MM.1S (cell line): ENCODE data around the gene TATDN2.

Experiments
- DNase-seq: peaks from one replicate; pipeline ENCODE4 v3.0.0-alpha.2; 2015
- H2AFZ ChIP-seq: fragments of 300-600 bp; sonication (generic); 2 replicates; pipeline ENCODE4 v1.6.0; 2016; ENCODE audit warnings: antibody characterized with exemption, low read length
- H3F3A ChIP-seq: fragments of 300-600 bp; sonication (generic); 2 replicates; pipeline ENCODE4 v1.6.1; 2016; ENCODE audit warnings: mild to moderate bottlenecking, antibody characterized with exemption, low read length, moderate library complexity, mixed read lengths; ENCODE audit not compliant: insufficient read depth
- H3K27ac ChIP-seq: fragments of 300-600 bp; sonication (generic); 2 replicates; pipeline ENCODE4 v1.5.1; 2016; ENCODE audit warnings: mild to moderate bottlenecking, low read length
- H3K27me3 ChIP-seq: fragments of 300-600 bp; sonication (generic); replicated peaks from 2 replicates; pipeline ENCODE4 v1.6.0; 2016; ENCODE audit warnings: low read length; ENCODE audit not compliant: insufficient read depth
- H3K36me3 ChIP-seq: fragments of 300-600 bp; sonication (generic); replicated peaks from 2 replicates; pipeline ENCODE4 v1.6.1; 2016; ENCODE audit warnings: mild to moderate bottlenecking, low read length, mixed read lengths; ENCODE audit not compliant: insufficient read depth
- H3K4me1 ChIP-seq: fragments of 300-600 bp; sonication (generic); 2 replicates; pipeline ENCODE4 v1.6.1; 2016; ENCODE audit warnings: low read length, mixed read lengths
- H3K4me2 ChIP-seq: fragments of 300-600 bp; sonication (generic); 2 replicates; pipeline ENCODE4 v1.6.0; 2016; ENCODE audit warnings: low read depth, low read length
- H3K4me3 ChIP-seq: fragments of 300-600 bp; sonication (generic); 2 replicates; pipeline ENCODE4 v1.5.1; 2016; ENCODE audit warnings: low read length, mixed read lengths
- H3K79me2 ChIP-seq: fragments of 300-600 bp; sonication (generic); 2 replicates; pipeline ENCODE4 v1.6.1; 2016; ENCODE audit warnings: mixed run types, low read length, mixed read lengths
- H3K9ac ChIP-seq: fragments of 300-600 bp; sonication (generic); 2 replicates; pipeline ENCODE4 v1.6.1; 2016; ENCODE audit warnings: low read length, mixed read lengths
- H3K9me2 ChIP-seq: fragments of 300-600 bp; sonication (generic); replicated peaks from 2 replicates; pipeline ENCODE4 v1.6.1; 2016; ENCODE audit warnings: mild to moderate bottlenecking, low read length, mixed read lengths; ENCODE audit not compliant: insufficient read depth
- H3K9me3 ChIP-seq: fragments of 300-600 bp; sonication (generic); replicated peaks from 2 replicates; pipeline ENCODE4 v1.6.1; 2016; ENCODE audit warnings: mild to moderate bottlenecking, low read length, mixed read lengths; ENCODE audit not compliant: insufficient read depth
- H4K20me1 ChIP-seq: fragments of 300-600 bp; sonication (generic); 2 replicates; pipeline ENCODE4 v1.6.1; 2016; ENCODE audit warnings: mild to moderate bottlenecking, low read length, moderate library complexity, mixed read lengths; ENCODE audit not compliant: insufficient read depth
- EZH2 ChIP-seq: fragments of 300-600 bp; sonication (generic); optimal IDR thresholded peaks from 2 replicates; pipeline ENCODE3; 2017; ENCODE audit warnings: low read depth, mild to moderate bottlenecking, antibody characterized with exemption, low read length, mixed read lengths
- EZH2phosphoT487 ChIP-seq: fragments of 300-600 bp; sonication (generic); IDR thresholded peaks from 2 replicates; pipeline ENCODE4 v1.6.1; 2018; ENCODE audit warnings: antibody characterized with exemption, low read length
- TF ChIP-seq, protein P1 (sequence below): fragments of 300-600 bp; sonication (generic); IDR thresholded peaks from 2 replicates; pipeline ENCODE4 v1.5.1; 2016; ENCODE audit warnings: antibody characterized with exemption, low read length, mixed read lengths

TATDN2 gene

DNA sequence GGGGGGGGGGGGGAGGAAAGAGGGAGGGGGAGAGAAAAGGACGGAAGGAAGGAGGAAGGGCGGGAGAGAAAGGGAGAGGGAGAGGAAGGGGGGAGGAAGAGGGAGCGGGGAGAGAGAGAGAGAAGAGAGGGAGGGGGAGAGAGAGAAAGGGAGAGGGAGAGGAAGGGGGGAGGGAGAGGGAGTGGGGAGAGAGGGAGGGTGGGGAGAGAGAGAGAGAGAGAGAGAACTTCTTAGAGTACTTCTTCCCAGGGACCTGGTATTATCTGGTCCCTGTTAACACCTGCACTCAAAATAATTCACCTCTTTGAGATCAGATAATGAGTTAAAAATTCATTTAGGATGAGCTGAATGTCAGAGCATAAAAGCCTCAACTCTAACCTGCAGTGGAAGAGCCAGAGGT lies 71.5 kb downstream of the TATDN2 start:
- Histone ChIP-seq H3K27ac (no peak overlapping the region), H3K27me3 (peaks cover 7% of the 10 kb centered on the region), H3K36me3 (peaks cover 5% of the 10 kb centered on the region; the same call in 1 of the 2 replicates), H3K4me3 (peak overlapping the region; percentile 100), H3K9me2 (no peaks in the 10 kb centered on the region), H3K79me2 (peaks cover 41% of the 10 kb centered on the region), H3K9ac (peak overlapping the region; percentile 97; the same call in 1 of the 2 replicates), H3K4me2 (peak overlapping the region; percentile 77), H3F3A (no peaks in the 10 kb centered on the region), H2AFZ (no peak overlapping the region), H3K9me3 (no peaks in the 10 kb centered on the region), H4K20me1 (peaks cover 8% of the 10 kb centered on the region; the same call in 1 of the 2 replicates), H3K4me1 (0 out of 2 replicates have a peak, but pooled peaks cover 8% of the 10 kb centered on the region)
- TF ChIP-seq EZH2 (no peak), EZH2phosphoT487 (no peak)
- TF ChIP-seq, protein P1, sequence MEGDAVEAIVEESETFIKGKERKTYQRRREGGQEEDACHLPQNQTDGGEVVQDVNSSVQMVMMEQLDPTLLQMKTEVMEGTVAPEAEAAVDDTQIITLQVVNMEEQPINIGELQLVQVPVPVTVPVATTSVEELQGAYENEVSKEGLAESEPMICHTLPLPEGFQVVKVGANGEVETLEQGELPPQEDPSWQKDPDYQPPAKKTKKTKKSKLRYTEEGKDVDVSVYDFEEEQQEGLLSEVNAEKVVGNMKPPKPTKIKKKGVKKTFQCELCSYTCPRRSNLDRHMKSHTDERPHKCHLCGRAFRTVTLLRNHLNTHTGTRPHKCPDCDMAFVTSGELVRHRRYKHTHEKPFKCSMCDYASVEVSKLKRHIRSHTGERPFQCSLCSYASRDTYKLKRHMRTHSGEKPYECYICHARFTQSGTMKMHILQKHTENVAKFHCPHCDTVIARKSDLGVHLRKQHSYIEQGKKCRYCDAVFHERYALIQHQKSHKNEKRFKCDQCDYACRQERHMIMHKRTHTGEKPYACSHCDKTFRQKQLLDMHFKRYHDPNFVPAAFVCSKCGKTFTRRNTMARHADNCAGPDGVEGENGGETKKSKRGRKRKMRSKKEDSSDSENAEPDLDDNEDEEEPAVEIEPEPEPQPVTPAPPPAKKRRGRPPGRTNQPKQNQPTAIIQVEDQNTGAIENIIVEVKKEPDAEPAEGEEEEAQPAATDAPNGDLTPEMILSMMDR = no peak
- no peak for DNase-seq

DNA sequence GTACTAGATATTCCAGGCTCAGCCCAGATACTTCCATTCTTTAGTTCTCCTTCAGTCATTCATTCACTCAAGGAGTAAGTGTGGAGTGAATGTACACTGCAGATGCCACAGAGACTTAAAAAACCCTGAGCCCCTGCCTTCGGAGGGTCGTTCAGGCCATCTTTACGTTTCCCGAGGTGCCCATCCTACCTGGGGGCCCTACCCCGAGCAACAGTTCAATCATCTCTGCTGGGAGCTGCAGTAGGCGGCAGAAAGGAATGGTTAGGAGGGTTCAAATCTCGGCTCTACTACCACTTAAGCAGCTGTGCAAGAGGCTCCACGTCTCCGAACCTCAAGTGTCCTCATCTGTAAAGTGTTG lies 72.0 kb downstream of the TATDN2 start:
- Histone ChIP-seq H3K4me1 (0 out of 2 replicates have a peak, but pooled peaks cover 8% of the 10 kb centered on the region), H3K9me2 (no peaks in the 10 kb centered on the region), H3K4me2 (peak overlapping the region; percentile 77), H3K9ac (peak overlapping the region; percentile 97), H3K4me3 (peak overlapping the region; percentile 100), H3K27ac (peak overlapping the region; percentile 33; the same call in 1 of the 2 replicates), H3K79me2 (peaks cover 41% of the 10 kb centered on the region), H2AFZ (peak overlapping the region; percentile 86), H4K20me1 (peaks cover 8% of the 10 kb centered on the region; the same call in 1 of the 2 replicates), H3F3A (no peaks in the 10 kb centered on the region), H3K27me3 (peaks cover 12% of the 10 kb centered on the region), H3K9me3 (no peaks in the 10 kb centered on the region), H3K36me3 (peaks cover 2% of the 10 kb centered on the region; the same call in 1 of the 2 replicates)
- TF ChIP-seq EZH2phosphoT487 (no peak), EZH2 (no peak)
- TF ChIP-seq, protein P1 = no peak
- DNase-seq = no peak

DNA sequence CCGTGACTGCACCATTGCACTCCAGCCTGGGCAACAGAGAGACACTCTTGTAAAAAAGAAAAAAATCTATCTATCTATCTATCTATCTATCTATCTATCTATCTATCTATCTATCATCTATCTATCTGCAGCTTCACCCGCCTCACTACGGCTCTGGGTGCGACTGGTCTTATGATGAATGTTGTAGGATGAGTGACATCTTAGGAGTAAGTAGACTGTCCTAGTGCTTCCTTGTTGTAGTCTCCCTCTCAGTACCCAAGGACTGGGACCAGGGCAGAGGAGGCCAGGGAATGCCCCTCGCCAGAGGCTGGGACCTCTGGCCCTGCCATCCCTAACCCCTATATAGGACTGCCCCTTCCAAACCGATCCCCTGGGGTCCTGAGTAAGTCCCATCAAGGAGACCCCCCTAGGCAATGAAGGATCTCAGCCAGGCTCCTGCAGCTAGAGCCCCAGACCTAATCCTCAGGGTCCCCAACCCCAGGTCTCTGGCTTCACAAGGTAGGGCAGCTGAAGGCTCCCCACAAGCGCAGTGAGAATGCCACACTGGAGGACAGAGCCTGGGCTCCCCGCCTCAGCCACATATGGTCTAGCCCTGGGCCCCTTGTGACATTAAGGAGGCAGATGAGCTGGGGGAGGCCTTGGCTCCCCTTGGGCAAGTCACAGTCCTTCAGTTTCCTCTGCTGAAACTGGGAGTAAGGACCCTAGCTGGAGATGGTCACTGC lies 73.5 kb downstream of the TATDN2 start:
- Histone ChIP-seq H3K9ac (no peak overlapping the region), H2AFZ (no peak overlapping the region)
- DNase-seq = no peak

More for the DNA sequence above, 73.5 kb downstream of the TATDN2 start:
- no peak overlapping the region for H3K27ac ChIP-seq
- TF ChIP-seq, protein P1 = no peak
- TF ChIP-seq EZH2 = no peak
- peaks cover 2% of the 10 kb centered on the region; the same call in 1 of the 2 replicates for H3K36me3 ChIP-seq
- H3F3A ChIP-seq = no peaks in the 10 kb centered on the region
- no peak overlapping the region; the same call in 1 of the 2 replicates for H3K4me2 ChIP-seq
- H3K4me1 ChIP-seq = 0 out of 2 replicates have a peak, but pooled peaks cover 8% of the 10 kb centered on the region
- H4K20me1 ChIP-seq = peaks cover 8% of the 10 kb centered on the region; the same call in 1 of the 2 replicates
- H3K27me3 ChIP-seq = peaks cover 27% of the 10 kb centered on the region
- no peak overlapping the region for H3K4me3 ChIP-seq
- H3K9me2 ChIP-seq = no peaks in the 10 kb centered on the region
- no peaks in the 10 kb centered on the region for H3K9me3 ChIP-seq
- peaks cover 41% of the 10 kb centered on the region for H3K79me2 ChIP-seq
